Calu3 (cell line): Measurements from ENCODE around the gene ABITRAM. TPM values are rescaled to one million over a fixed set of nuclear protein-coding genes. Genes with fewer than 3 reads are reported as not detected.
A peak's percentile ranks its signal among the peaks of the same experiment; 100 is the strongest.

Experiments
- BruUV-seq: library from RNA; stranded (reverse); fragments of 400-500 nt; replicated peaks from 2 replicates; lab custom pipeline; 2021; lab: Mats Ljungman, UMichigan
- CTCF ChIA-PET: fragments of 300-600 bp; sonication (Branson Sonifier 250); formaldehyde crosslinking; loops from one replicate; lab custom pipeline; 2022; ENCODE audit warnings: antibody characterized with exemption; lab: Charles Lee
- DNase-seq: peaks from one replicate; pipeline ENCODE4 v3.0.0; 2022
- H3K27ac Mint-ChIP-seq: one replicate; pipeline ENCODE4 v1.8.0; 2022; ENCODE audit warnings: mixed read lengths; ENCODE audit not compliant: unreplicated experiment
- H3K27me3 Mint-ChIP-seq: one replicate; pipeline ENCODE4 v1.8.0; 2022; ENCODE audit warnings: mixed read lengths; ENCODE audit not compliant: unreplicated experiment
- H3K36me3 Mint-ChIP-seq: one replicate; pipeline ENCODE4 v1.8.0; 2022; ENCODE audit warnings: mild to moderate bottlenecking, moderate library complexity, mixed read lengths; ENCODE audit not compliant: insufficient read depth, unreplicated experiment
- H3K4me1 Mint-ChIP-seq: one replicate; pipeline ENCODE4 v1.8.0; 2022; ENCODE audit warnings: mild to moderate bottlenecking, low read depth, mixed read lengths; ENCODE audit not compliant: unreplicated experiment
- H3K4me3 Mint-ChIP-seq: one replicate; pipeline ENCODE4 v1.8.0; 2022; ENCODE audit warnings: mild to moderate bottlenecking, low read depth, moderate library complexity, mixed read lengths; ENCODE audit not compliant: unreplicated experiment
- H3K9me3 Mint-ChIP-seq: one replicate; pipeline ENCODE4 v1.8.0; 2022; ENCODE audit warnings: low read depth, mixed read lengths; ENCODE audit not compliant: unreplicated experiment
- CTCF ChIP-seq: fragments of 200-600 bp; IDR thresholded peaks from one replicate; pipeline ENCODE4 v1.8.0; 2022; ENCODE audit warnings: antibody characterized with exemption; ENCODE audit not compliant: unreplicated experiment
- intact Hi-C: fragments of 100-400 bp; cut with micrococcal nuclease; formaldehyde crosslinking; loops from one replicate; pipeline ENCODE4 v1.10.0; 2022; ENCODE audit not compliant: unreplicated experiment
- total RNA-seq: library from RNA; stranded (reverse); gene quantifications from 2 replicates; pipeline ENCODE4 v1.2.3, GENCODE V29; 2022

ABITRAM gene
- total RNA-seq, 1 experiment from 2014 or later: 6.6 TPM

- Mint-ChIP-seq H3K36me3 (no peaks in the 10 kb centered on the region), H3K4me1 (no peaks in the 10 kb centered on the region), H3K9me3 (no peaks in the 10 kb centered on the region), H3K4me3 (no peak overlapping the region), H3K27ac (no peak overlapping the region), H3K27me3 (no peaks in the 10 kb centered on the region)
- intact Hi-C loops: loop anchor here (10.0 kb wide), 1 partner anchor 65 kb away; the partner anchor contains the start of gene CTNNAL1
- CTCF ChIA-PET: no interaction called here
- BruUV-seq: no TSS peak
- DNase-seq: no peak
- TF ChIP-seq CTCF: no peak
Observed at GRCh38 chr9:108950168-108950567, 16.0 kb downstream of the ABITRAM start.

DNA sequence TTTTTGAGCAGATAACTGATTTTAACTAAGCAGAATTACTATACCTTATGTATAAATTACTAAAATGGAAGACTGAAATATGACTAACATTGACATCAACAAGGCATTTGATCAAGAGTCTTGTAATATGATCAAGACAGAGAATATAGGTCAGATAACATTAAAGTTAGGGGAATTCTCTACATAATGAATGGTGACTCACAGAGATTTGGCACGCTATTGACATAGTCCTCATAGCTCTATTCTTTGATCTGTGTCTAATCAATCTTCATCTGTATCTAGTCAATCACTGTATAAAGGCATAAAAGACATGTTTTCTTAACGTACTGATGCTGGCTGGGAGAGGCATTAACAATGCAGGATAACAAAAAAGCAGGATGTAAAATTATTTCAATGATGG, 17.4 kb downstream of the ABITRAM start:
- no peak for DNase-seq
- CTCF ChIA-PET: interaction anchor here (0.7 kb wide), 1 partner anchor 35 kb away, joined by 5 read pairs; no protein-coding TSS in a partner anchor
- intact Hi-C loops: loop anchor here (10.0 kb wide), 1 partner anchor 63 kb away; the partner anchor contains the start of gene CTNNAL1
- Mint-ChIP-seq H3K9me3 (no peaks in the 10 kb centered on the region), H3K36me3 (no peaks in the 10 kb centered on the region), H3K27me3 (no peaks in the 10 kb centered on the region), H3K4me3 (no peak overlapping the region), H3K4me1 (no peaks in the 10 kb centered on the region), H3K27ac (no peak overlapping the region)
- TF ChIP-seq CTCF: no peak
- no TSS peak for BruUV-seq

DNA sequence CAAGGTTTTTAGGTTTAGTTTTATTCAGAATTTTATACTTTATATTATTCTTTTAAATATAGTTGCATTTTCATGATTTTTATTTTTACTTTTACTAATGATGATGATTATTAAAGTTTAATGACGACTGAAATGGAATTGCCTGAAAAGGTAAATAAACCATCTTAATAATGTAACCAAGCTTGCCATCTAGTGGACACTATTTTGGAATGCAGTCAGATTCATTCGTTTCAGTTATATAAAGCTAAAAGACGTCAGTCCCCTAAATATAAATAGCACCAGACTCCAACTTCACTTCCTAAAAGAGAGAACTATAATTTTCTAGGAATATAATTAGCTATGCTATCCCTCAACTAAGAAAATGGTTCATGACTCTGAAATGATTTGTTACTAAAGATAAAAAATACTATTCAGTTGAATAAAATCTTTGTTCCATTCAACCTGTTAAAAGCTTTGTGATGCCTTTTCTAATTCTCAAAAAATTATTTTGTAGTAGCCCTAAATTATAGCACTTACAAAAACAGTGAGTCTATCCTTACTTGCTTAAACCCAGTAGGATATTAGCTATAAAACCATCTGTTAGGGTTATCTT, 19.9 kb downstream of the ABITRAM start:
- Mint-ChIP-seq H3K4me1 (no peaks in the 10 kb centered on the region), H3K9me3 (no peaks in the 10 kb centered on the region), H3K27me3 (no peaks in the 10 kb centered on the region), H3K36me3 (no peaks in the 10 kb centered on the region), H3K4me3 (no peak overlapping the region), H3K27ac (no peak overlapping the region)
- no TSS peak for BruUV-seq
- peak; percentile 40 for TF ChIP-seq CTCF
- DNase-seq: no peak
- CTCF ChIA-PET: interaction anchor here (0.7 to 1.0 kb wide), 2 partner anchors 15 to 229 kb away, joined by 3 to 4 read pairs; no protein-coding TSS in a partner anchor
- intact Hi-C loops: loop anchor here (10.0 kb wide), 1 partner anchor 61 kb away; the partner anchor contains the start of gene CTNNAL1

DNA sequence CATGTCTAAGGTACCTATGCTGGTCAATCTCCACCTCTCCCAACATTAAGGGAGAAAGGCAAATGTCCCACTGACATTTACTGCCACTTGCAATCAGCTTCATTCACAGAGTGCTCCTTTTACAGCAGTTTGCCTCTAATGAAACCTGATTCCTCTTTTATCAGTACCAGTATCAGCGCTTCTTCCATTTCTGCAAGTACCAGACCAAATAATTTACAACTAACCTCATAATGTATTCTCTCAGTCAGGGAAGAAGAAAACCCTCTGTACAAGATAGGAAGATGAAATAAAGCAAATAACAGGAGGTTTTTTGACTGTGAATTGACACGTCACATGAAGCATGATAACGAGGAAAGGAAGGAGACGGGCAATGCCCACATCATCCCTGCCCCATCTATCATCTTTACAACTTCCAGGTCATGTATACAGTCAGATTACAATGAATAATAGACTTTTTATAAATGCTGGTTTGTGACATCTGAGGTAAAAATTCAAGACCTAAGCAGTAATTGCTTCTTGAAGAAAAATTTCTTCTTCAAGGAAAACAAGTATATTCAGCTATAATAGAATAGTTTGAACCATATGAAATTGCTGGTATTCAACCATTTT, 21.9 kb downstream of the ABITRAM start:
- CTCF ChIA-PET: no interaction called here
- no peak overlapping the region for H3K4me3 Mint-ChIP-seq
- no peaks in the 10 kb centered on the region for H3K36me3 Mint-ChIP-seq
- no peak for TF ChIP-seq CTCF
- H3K27ac Mint-ChIP-seq: no peak overlapping the region
- no peaks in the 10 kb centered on the region for H3K9me3 Mint-ChIP-seq
- intact Hi-C loops: loop anchor here (10.0 kb wide), 1 partner anchor 59 kb away; the partner anchor contains the start of gene CTNNAL1
- no peak for DNase-seq
- H3K27me3 Mint-ChIP-seq: no peaks in the 10 kb centered on the region
- no peaks in the 10 kb centered on the region for H3K4me1 Mint-ChIP-seq
- no TSS peak for BruUV-seq
